Esophagus squamous epithelium (tissue), 5 donors: ENCODE measurements around the gene GFRA3. TPM values are rescaled to one million over a fixed set of nuclear protein-coding genes. Genes with fewer than 3 reads are reported as not detected.
"Not testable (repeated sequence)": the region's sequence is repeated elsewhere in the genome, so short reads cannot be mapped to it uniquely, and the experiment has no call there.

Source experiments
- DNase-seq: peaks from one replicate; lab custom pipeline; 2025; lab: John Stamatoyannopoulos, UW
- H3K27ac ChIP-seq, 4 donors: fragments of 200-600 bp; sonication (generic); one replicate each; pipeline ENCODE4 v1.5.1; 2016 to 2019; ENCODE audit warnings: mild to moderate bottlenecking in 1 of 4
- H3K27me3 ChIP-seq, 4 donors: fragments of 200-600 bp; sonication (generic); 1 replicate in 3 of 4; 2 replicates in 1 of 4; pipeline versions ENCODE4 v1.5.1 to v1.6.0; 2017 to 2021; ENCODE audit warnings: antibody characterized with exemption in 1 of 4
- H3K36me3 ChIP-seq, 3 donors: fragments of 200-600 bp; sonication (generic); one replicate each; pipeline ENCODE4 v1.5.1; 2016 to 2019
- H3K4me1 ChIP-seq, 3 donors: fragments of 200-600 bp; sonication (generic); one replicate each; pipeline ENCODE4 v1.5.1; 2017 to 2019
- H3K4me3 ChIP-seq, 4 donors: fragments of 200-600 bp; sonication (generic); 1 replicate in 3 of 4; 2 replicates in 1 of 4; pipeline ENCODE4 v1.5.1; 2016 to 2019; ENCODE audit warnings: mild to moderate bottlenecking in 2 of 4, moderate library complexity in 1 of 4
- H3K9me3 ChIP-seq, 3 donors: fragments of 200-600 bp; sonication (generic); one replicate each; pipeline ENCODE4 v1.5.1; 2016 to 2019
- CTCF ChIP-seq, 6 experiments: fragments of 450-650 bp in 4 of 6; fragments of 200-600 bp in 2 of 6; sonication (generic) in 2 of 6; IDR thresholded peaks; one replicate each; pipeline ENCODE4 v1.5.1; 2016 to 2019; ENCODE audit warnings: antibody characterized with exemption in 6 of 6, mild to moderate bottlenecking in 4 of 6, moderate library complexity in 4 of 6
- POLR2A ChIP-seq, 4 donors: fragments of 450-650 bp; IDR thresholded peaks; one replicate each; pipeline ENCODE4 v1.6.1; 2017; ENCODE audit warnings: antibody characterized with exemption in 4 of 4, mild to moderate bottlenecking in 4 of 4, moderate library complexity in 3 of 4
- WGBS, 2 donors: methylation state at CpG; one replicate each; pipeline ENCODE4 v1.1.5; 2018; 5-methylcytosine and 5-hydroxymethylcytosine counted together
- intact Hi-C: fragments of 100-400 bp; cut with DNase I; formaldehyde crosslinking; loops from one replicate; pipeline ENCODE4 v1.15.0; 2022
- total RNA-seq, 4 donors: library from RNA; depleted of rRNA; stranded (reverse); fragments of >200 nt; gene quantifications; one replicate each; pipeline ENCODE4 v1.1.0, GENCODE V29; 2016
- donor health status: DM: yes; HTN: yes; CAD: no.

GFRA3 gene
- total RNA-seq, 4 donors from 2014 or later = 0.35 to 0.41 TPM; not detected in 2

GRCh38 chr5:138252944-138253343, 21.5 kb downstream of the GFRA3 start:
- intact Hi-C loops = no loop called here
- H3K27ac ChIP-seq = no peak overlapping the region

DNA sequence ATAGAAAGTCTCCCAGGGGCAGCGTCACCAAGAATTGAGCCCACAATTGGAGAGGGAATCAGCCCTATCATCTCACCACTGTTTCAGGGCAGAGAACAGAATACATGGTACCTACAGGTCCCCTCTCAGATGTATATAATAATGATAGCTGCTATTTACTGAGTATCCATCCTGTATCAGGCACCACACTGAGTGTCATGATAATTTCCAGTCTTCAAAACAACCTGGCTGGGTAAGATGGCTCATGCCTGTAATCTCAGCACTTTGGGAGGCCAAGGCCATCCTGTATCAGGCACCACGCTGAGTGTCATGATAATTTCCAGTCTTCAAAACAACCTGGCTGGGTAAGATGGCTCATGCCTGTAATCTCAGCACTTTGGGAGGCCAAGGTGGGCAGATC, 26.6 kb downstream of the GFRA3 start:
- DNase-seq, H3K27ac ChIP-seq, intact Hi-C loops, H3K27me3 ChIP-seq, H3K36me3 ChIP-seq, H3K9me3 ChIP-seq, H3K4me1 ChIP-seq, H3K4me3 ChIP-seq: not testable (repeated sequence)
- WGBS, 2 donors = 87 to 100% methylated on average over 1 to 2 of the region's 2 CpGs

More at GRCh38 chr5:138252944-138253343, 21.5 kb downstream of the GFRA3 start:
- H3K9me3 ChIP-seq = no peaks in the 10 kb centered on the region
- no peaks in the 10 kb centered on the region for H3K36me3 ChIP-seq
- no peak for TF ChIP-seq CTCF (IDR thresholded peaks at IDR 0.05)
- no peak for TF ChIP-seq POLR2A (IDR thresholded peaks at IDR 0.05)
- no peak for DNase-seq
- WGBS, 2 donors = 69 to 100% methylated on average over 1 to 2 of the region's 3 CpGs
- H3K4me3 ChIP-seq = no peak overlapping the region
- H3K27me3 ChIP-seq = no peaks in the 10 kb centered on the region
- H3K4me1 ChIP-seq = no peaks in the 10 kb centered on the region

DNA sequence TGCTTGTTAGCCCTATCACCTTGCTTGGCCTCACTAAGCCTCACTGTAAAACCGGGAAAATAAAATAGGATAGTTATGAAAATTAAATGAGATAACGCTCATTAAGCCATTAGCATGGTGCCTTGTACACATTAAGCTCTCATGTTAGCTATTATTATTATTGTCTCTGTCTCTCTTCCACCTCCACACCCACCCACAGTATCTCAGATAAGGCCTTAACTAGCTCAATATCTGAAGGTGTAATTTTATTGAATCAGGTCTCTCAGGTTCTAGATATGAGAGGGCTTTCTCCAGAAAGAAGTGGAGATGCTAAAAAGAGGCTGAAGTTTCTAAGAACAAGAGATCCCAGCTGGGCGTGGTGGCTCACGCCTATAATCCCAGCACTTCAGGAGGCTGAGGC, 27.6 kb downstream of the GFRA3 start:
- Histone ChIP-seq H3K4me3 (no peak overlapping the region), H3K27me3 (peaks cover 0 to 15% (median 0%) of the 10 kb centered on the region in 4 donors), H3K36me3 (no peaks in the 10 kb centered on the region), H3K27ac (no peak overlapping the region), H3K4me1 (peaks cover 0 to 6% (median 4%) of the 10 kb centered on the region in 3 donors), H3K9me3 (no peaks in the 10 kb centered on the region)
- TF ChIP-seq POLR2A (IDR thresholded peaks at IDR 0.05) (no peak), CTCF (IDR thresholded peaks at IDR 0.05) (no peak)
- intact Hi-C loops = no loop called here
- DNase-seq = no peak
- WGBS, 2 donors = 85 to 87% methylated on average over 4 of the region's 4 CpGs

- Histone ChIP-seq H3K27me3 (peaks cover 0 to 19% (median 0%) of the 10 kb centered on the region in 4 donors), H3K4me3 (no peak overlapping the region), H3K27ac (no peak overlapping the region), H3K9me3 (no peaks in the 10 kb centered on the region), H3K4me1 (peaks cover 5 to 11% (median 6%) of the 10 kb centered on the region in 3 donors), H3K36me3 (no peaks in the 10 kb centered on the region)
- 80 to 86% methylated on average over 4 of the region's 4 CpGs for WGBS, 2 donors
- TF ChIP-seq POLR2A (IDR thresholded peaks at IDR 0.05) (no peak), CTCF (IDR thresholded peaks at IDR 0.05) (no peak)
- intact Hi-C loops = no loop called here
- no peak for DNase-seq
These were observed 28.1 kb downstream of the GFRA3 start for GRCh38 chr5:138246334-138246733.

DNA sequence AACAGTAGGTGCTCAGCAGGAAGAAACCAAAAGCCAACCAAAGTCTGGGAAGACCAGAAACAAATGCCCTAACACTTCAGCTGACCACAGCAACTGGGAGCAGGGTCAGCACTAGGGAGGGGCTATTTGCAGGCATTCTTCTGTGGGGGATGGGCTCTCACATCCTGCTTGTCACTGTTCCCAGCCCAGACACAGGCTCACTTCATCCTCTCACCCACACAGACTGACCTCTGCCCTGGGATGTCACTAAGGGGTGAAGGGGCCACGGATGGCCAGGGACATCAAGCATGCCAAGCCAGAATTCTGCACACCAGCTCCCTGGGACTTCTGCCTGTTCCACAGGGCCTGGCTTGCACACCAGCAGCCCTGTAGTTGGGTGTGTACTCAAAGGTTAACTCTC, 28.7 kb downstream of the GFRA3 start:
- no peaks in the 10 kb centered on the region for H3K9me3 ChIP-seq
- peaks cover 0 to 26% (median 0%) of the 10 kb centered on the region in 4 donors for H3K27me3 ChIP-seq
- 50% methylated on average over 1 of the region's 1 CpG; no CpG with 5 or more reads in 1 of the 2 donors for WGBS, 2 donors
- no peak overlapping the region for H3K27ac ChIP-seq
- no peaks in the 10 kb centered on the region for H3K36me3 ChIP-seq
- TF ChIP-seq POLR2A (IDR thresholded peaks at IDR 0.05) (no peak), CTCF (IDR thresholded peaks at IDR 0.05) (no peak)
- no peak overlapping the region for H3K4me3 ChIP-seq
- peaks cover 6 to 13% (median 6%) of the 10 kb centered on the region in 3 donors for H3K4me1 ChIP-seq
- intact Hi-C loops = no loop called here
- no peak for DNase-seq

DNA sequence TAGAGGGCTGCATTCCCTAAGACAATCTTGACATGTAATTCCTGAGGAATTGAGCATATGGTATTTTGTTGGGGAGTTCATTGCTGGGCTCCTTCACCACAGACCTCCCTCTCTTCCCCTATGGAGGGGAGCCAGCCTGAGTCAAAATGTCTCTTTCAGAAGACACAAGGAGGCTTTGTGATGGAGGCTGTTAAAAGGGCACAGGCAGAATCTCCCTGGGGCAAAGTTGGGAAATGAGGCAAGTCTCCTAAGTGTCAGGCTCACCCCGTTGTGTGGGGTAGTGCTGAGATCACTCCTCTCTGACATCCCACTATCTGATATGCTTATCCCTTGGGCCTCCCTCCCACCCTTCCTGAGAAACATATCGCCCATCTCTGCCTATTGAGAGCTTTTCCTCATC, 30.6 kb downstream of the GFRA3 start:
- Histone ChIP-seq H3K36me3 (no peaks in the 10 kb centered on the region), H3K4me3 (no peak overlapping the region), H3K9me3 (no peaks in the 10 kb centered on the region), H3K27me3 (peaks cover 0 to 45% (median 0%) of the 10 kb centered on the region in 4 donors), H3K27ac (no peak overlapping the region), H3K4me1 (peaks cover 6 to 13% (median 6%) of the 10 kb centered on the region in 3 donors)
- TF ChIP-seq POLR2A (IDR thresholded peaks at IDR 0.05) (no peak), CTCF (IDR thresholded peaks at IDR 0.05) (no peak)
- intact Hi-C loops = no loop called here
- WGBS, 2 donors = 51 to 55% methylated on average over 2 of the region's 2 CpGs
- no peak for DNase-seq
